T-helper 1 cell treated with Interleukin-12 subunit alpha and Interleukin-12 subunit beta and Interleukin-4 antibody, amounts not matched to agents 30 ng/mL and 1 ng/mL, for 36 hours (primary cell): ENCODE data around the gene RALB. TPM values are rescaled to one million over a fixed set of nuclear protein-coding genes. Genes with fewer than 3 reads are reported as not detected.

Experiments used
- intact Hi-C: fragments of 100-400 bp; cut with micrococcal nuclease; formaldehyde crosslinking; loops from one replicate; pipeline ENCODE4 v1.15.1; 2024
- total RNA-seq: library from RNA; stranded (reverse); gene quantifications from 2 replicates; pipeline ENCODE4 v1.2.3, GENCODE V29; 2022

The RALB gene
- total RNA-seq, 1 donor from 2014 or later: 134 TPM

- intact Hi-C loops: loop anchor here (1.0 kb wide), 2 partner anchors 38 to 58 kb away; partner anchors contain the start of gene RALB
Measured at GRCh38 chr2:120290737-120291136, 38.1 kb downstream of the RALB start.

GRCh38 chr2:120291401-120292311, 39.0 kb downstream of the RALB start:
- intact Hi-C loops: loop anchor here (1.0 kb wide), 2 partner anchors 39 to 59 kb away; partner anchors contain the start of gene RALB

GRCh38 chr2:120293096-120294007, 40.7 kb downstream of the RALB start:
- intact Hi-C loops: no loop called here

- intact Hi-C loops: no loop called here
Measured at GRCh38 chr2:120294008-120294340, 41.3 kb downstream of the RALB start.

GRCh38 chr2:120298173-120298835, 45.7 kb downstream of the RALB start:
- intact Hi-C loops: no loop called here

- intact Hi-C loops: no loop called here
Measured at GRCh38 chr2:120299004-120299403, 46.4 kb downstream of the RALB start.

- intact Hi-C loops: no loop called here
Measured at GRCh38 chr2:120299561-120299960, 46.9 kb downstream of the RALB start.

- intact Hi-C loops: no loop called here
Measured at GRCh38 chr2:120300385-120300784, 47.7 kb downstream of the RALB start.

GRCh38 chr2:120301284-120301683, 48.6 kb downstream of the RALB start:
- intact Hi-C loops: no loop called here

- intact Hi-C loops: no loop called here
Measured at GRCh38 chr2:120302301-120302700, 49.6 kb downstream of the RALB start.

GRCh38 chr2:120303177-120303576, 50.5 kb downstream of the RALB start:
- intact Hi-C loops: no loop called here

- intact Hi-C loops: no loop called here
Measured at GRCh38 chr2:120305296-120305695, 52.6 kb downstream of the RALB start.

- intact Hi-C loops: no loop called here
Measured at GRCh38 chr2:120305937-120306490, 53.4 kb downstream of the RALB start.

- intact Hi-C loops: no loop called here
Measured at GRCh38 chr2:120307482-120307881, 54.8 kb downstream of the RALB start.

GRCh38 chr2:120308038-120308910, 55.6 kb downstream of the RALB start:
- intact Hi-C loops: no loop called here

GRCh38 chr2:120310136-120310535, 57.5 kb downstream of the RALB start:
- intact Hi-C loops: loop anchor here (5.0 to 10.0 kb wide), 3 partner anchors 343 to 635 kb away; partner anchors contain the start of gene TMEM177

GRCh38 chr2:120310841-120311240, 58.2 kb downstream of the RALB start:
- intact Hi-C loops: loop anchor here (5.0 to 10.0 kb wide), 3 partner anchors 344 to 636 kb away; partner anchors contain the start of gene TMEM177

- intact Hi-C loops: loop anchor here (2.0 to 10.0 kb wide), 4 partner anchors 345 to 637 kb away; partner anchors contain the start of genes PTPN4 and TMEM177
Measured at GRCh38 chr2:120312076-120312475, 59.4 kb downstream of the RALB start.

- intact Hi-C loops: loop anchor here (1.0 to 10.0 kb wide), 17 partner anchors 26 to 672 kb away; partner anchors contain the start of genes EPB41L5, PTPN4, RALB and TMEM177
Measured at GRCh38 chr2:120312860-120313694, 60.4 kb downstream of the RALB start.
